GM19463 (cell line): Measurements from ENCODE around the gene MAPK13.
A peak's percentile ranks its signal among the peaks of the same experiment; 100 is the strongest.
"Not testable (repeated sequence)": the region's sequence is repeated elsewhere in the genome, so short reads cannot be mapped to it uniquely, and the experiment has no call there.

Experiments
- ATAC-seq: cut with Tn5 transposase; IDR thresholded peaks from one replicate; pipeline ENCODE4 v1.9.1; 2021; ENCODE audit warnings: mild to moderate bottlenecking, moderate library complexity; ENCODE audit not compliant: unreplicated experiment

The MAPK13 gene

DNA sequence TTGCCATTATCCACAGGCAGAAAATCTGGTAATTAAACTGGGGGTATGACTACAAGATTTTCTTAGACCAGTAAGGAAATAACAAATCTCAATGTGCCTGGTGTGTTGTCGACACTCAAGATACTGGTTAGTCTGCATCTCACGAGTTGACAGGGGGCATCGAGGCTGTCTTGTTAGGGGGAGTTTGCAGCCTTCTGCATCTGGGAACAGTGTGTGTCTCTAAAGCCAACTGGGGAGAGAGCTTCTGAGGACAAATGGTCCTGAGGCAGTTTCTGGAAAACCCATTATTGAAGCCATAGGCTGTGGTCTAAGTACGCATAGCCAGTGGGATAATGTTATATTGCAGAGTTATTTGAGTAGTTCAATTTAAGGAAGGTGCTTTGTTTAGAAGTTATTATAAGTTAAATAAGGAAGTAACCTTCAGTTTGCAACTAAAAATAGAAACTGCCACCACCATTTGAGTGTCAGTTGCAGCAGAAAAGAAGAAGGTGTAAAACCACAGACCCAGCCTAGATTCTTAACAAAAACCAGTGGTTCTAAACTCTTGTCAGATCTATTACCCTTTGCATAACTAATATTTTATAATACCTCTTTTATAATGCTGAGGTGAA, 15.4 kb upstream of the MAPK13 start:
- no peak for ATAC-seq

DNA sequence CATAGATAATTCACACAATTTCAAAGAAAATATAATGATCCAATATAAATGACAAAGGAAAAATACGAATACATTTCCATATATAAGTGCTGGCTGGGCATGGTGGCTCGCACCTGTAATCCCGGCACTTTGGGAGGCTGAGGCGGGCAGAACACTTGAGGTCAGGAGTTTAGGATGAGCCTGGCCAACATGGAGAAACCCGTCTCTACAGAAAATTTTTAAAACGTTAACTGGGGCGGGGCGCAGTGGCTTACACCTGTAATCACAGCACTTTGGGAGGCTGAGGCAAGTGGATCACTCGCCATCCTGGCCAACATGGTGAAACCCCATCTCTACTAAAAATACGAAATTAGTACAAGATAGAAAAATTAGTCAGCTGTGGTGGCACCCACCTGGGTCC, 14.9 kb upstream of the MAPK13 start:
- no peak for ATAC-seq

DNA sequence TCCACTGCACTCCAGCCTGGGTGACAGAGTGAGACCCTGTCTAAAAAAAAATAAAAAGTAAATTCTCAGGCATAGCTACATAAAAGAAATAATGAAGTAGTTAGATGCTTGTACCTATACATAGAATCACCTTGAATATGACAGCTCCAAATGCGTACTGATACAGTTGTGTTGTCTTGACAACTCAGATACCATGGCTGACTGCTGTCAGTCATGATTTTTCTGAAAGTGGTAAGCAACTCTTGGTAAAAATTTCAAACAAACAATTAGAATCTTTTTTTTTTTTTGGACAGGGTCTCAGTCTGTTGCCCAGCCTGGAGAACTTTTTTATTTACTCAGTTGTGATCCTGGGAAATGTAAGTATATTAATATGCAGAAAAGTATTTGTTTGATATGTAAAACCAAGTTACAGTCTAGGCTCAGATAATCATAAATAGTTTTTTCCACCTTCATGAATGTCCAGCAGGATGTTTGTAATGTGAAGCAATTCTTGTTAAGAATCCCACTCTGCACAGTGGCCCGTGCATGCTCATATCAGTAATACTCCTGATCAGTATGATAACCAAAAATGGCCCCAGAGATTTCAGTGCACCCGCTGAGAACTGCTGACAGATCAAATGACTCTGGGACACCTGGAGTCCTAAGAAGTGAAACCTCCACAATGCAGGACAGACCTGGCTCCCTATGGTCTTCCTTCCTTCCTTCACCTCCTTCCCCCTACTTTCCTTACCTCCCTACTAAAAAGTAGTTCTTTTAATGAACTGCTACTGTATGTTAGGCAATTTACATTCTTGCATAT, 14.0 kb upstream of the MAPK13 start:
- no peak for ATAC-seq

DNA sequence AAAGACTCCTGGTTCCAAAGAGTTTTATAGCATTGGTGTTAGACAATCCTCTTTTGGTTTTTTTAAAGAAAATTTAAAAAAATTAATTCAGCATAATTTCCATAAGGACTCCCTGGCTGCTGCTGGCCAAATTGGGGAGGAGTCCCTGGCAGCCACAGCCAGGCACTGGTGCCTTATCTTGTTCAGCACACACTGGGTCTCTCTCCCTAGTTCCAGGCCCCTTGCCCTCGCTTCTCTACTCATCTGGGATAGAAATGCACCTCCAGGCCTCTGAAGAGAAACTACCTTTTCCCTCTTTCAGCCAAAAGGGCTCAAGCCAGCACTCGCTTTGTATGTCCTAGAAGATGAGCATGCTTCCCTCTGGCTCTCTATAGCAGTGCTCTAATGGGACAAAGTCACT, 13.4 kb upstream of the MAPK13 start:
- ATAC-seq, result no peak

DNA sequence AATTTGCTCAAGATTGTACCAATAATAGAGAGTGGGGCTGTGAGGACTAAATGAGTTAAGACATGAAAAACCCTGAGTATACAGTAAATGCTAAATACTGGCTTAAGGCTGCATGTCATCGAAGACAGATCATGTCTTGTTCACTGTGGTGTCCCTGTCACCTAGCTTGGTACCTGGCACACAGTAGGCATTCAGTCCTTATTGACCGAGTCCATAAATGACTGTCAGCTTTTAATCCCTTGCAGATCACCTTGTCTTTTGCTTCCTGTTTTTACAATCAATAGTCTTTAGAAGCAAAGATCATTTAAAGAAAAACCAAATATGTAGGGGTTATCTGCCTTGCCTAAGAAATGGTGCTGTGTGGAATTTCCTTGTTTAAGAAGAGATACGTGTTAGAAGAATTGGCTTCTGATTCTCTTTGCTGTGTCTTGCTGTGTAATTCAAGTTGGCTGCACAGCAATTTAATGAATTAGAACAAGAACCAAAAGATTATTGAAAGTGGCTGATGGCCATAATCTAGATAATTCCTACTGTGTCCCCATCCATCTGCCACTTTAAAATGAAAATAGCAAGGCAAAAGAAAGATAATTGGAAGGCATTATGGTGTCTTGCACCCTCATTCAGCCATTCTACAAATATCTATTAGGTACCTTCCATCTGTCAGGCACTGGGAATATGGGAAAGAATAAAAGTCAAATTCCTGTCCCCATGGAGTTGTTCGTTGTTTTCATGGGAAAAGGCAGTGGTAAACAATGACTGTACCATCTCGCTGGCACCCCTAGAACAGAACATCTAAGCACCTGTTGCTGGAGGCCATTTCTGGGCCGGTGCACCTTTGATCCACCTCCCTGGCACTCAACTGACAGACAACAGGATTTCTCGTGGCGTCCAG, 12.4 kb upstream of the MAPK13 start:
- ATAC-seq, result no peak

DNA sequence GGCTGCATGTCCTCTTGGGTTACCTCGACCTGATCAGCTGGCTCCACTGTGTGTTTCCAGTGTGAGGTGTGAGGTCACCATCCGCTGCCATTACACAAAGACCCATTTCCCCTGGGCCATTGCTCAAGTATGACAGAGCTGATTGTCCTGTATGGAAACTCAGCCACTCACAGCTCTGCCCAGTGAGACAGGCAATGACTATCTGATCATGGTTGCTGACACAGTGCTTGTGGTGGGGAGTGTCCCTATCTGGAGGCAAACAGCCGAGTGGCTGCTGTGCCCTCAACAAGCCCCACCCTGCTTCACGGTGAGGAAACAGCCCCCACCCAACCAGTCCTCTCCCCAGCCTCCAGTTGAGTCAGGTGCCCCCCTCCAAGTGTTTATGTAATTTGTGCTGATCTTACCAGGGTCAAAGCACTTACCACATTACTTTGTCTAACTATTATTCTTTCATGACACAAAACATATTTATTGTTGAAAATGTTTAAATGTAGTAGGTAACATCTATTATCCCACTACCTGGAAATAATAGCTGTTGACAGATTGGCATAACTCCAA, 11.7 kb upstream of the MAPK13 start:
- ATAC-seq, result no peak

DNA sequence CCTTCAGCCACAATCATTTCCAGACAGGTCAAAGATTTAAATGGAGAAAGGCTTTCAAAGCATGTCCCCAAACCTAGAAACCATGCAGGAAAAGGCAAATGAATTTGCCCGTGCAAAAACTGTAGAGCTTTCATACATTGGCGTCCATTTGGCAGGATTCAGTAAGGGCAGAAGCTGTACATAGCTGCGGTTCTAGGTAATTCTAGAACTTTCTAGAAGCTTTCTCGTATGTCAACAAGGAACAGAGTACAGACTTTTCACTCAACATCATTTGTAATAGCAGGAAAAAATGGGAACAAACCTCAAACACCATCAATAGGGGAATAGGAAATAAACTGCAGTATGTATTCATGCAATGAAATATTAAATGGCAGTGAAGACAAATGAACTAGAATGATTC, 11.1 kb upstream of the MAPK13 start:
- no peak for ATAC-seq

DNA sequence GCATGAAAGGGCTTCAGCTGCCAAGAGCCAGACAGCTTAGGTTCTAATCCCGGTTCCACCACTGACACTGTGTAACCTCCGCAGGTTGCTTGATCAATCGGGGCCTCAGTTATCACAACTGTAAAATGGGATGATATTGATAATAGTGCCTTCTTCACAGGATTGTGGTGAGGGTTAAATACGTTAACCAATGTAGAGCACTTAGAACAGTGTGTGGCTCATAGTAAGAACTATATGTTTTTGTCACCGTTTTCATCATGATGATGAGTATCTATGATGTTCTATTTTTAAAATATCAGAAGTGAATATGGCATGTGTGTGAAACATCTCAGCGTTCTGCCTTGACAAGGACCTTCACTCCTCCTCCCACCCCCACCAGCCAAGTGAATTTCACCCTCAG, 10.3 kb upstream of the MAPK13 start:
- ATAC-seq, result no peak

DNA sequence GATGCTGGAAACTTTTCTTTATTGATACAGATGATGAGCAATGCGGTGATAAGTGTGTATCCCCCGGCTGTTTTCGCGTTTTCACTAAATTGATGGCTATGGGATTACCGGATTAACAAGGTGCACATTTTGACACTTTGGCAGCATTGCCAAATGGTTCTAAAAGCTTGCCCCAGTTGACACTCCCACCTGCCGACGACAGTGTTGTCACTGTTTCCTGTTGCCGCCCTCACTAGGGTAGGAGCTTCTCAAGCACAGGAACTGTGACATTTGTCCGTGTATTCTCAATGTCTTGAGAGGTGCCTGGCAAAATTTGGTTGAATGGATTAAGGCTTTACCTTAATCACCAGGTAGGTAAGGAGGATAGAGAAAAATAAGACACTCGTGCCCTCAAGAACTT, 9.8 kb upstream of the MAPK13 start:
- no peak for ATAC-seq

DNA sequence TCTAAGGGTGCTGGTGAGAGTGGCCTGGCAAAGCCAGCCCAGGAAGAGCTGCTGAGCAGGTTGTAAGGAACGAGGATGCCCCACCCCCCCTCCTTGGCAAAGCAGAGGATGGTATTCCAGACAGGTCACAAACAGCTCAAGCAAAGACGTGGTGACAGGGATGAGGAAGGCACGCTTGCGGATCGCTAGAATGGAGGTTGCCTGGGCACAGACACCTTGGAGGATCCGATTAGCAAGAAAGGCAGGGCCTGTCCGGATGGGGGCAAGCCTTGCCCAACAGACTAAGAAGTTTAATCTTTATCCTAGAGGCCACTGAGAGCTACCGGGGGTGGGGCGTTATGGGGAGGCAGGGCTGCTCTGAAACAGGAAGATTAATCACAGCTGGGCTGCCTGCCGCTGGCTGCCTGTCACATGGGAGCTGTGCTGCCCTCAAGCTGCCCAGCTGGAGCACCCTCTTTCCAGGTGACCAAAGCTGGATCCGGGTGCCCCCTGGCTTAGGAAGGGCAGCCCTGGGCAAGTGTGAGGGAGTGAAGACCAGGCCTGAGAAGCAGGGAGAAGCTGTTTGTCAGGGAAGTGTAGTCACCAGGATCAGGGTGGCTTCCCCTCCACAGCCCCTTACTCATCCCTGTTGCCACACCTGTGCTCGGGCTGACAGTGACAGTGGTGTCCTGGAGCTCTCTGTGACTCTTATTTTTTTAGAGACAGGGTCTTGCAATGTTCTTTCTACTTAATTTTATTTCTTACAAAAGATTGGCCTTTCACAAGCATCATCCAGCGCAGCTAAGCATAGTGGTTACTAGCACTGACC, 9.1 kb upstream of the MAPK13 start:
- no peak for ATAC-seq

DNA sequence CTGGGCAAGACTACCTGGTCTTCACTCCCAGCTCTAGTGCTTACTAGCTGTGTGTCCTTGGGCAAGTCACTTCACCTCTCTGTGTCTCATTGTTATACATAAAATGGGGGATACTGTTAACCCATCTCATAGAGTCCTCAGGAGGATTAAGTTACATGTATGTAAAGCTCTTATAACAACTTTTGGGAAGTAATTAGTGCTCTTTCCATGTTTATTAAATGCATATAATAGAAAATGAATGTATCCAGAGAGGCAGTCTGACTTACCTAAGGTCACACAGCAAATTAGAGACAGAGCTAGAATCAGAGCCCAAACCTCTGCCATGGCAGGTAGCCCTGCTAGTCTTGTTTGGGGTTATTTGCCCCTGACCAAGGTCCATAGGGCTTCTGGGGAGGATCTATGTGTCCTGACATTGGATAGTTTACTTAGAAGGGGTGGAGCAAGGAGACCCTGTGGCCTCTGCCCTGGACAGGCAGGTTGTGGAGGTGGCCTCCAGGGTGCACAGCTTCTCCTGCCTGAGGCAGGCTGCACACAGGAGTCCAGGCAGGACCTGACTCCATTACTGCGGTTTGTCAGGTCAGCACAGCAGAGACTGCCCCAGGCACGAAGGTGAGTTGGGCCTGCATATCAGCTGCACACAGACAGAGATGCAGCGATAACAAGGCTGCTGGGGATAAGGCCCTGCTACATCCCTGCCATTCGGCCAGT, 8.4 kb upstream of the MAPK13 start:
- no peak for ATAC-seq

DNA sequence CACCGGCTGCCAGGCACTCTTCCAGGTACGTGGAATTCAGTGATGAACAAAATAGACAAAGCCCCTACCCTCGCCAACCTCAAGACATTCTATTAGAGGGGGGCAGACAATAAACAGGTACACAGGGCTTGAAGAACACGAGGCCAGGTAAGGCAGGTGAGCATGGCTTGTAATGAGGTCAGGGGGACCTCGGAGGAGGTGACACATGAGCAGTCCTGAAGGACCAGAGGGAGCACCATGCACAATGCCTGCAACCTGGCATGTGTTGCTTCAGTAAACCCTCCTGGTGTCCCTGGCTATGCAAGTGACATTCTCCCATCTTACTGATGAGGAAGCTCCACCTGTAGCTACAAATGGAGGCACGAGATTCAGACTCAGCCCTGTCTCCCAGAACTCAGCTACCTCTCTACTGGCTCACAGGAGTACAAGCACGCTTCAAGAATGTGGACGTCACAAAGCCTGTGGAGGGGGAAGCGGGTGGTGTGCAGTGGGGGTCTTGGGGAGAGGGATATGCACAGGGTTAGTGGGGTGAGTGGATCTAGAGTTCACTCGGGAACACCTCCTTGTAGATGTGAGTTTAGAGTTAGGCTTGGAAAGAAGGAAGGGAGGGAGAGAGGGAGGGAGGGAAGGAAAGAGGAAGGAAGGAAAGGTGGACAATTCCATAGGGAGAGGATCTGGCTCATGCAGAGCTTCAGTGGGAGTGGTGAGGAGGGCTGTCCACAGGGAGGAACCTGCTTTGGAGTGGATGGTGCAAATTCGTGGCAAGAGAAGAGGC, 7.6 kb upstream of the MAPK13 start:
- no peak for ATAC-seq

DNA sequence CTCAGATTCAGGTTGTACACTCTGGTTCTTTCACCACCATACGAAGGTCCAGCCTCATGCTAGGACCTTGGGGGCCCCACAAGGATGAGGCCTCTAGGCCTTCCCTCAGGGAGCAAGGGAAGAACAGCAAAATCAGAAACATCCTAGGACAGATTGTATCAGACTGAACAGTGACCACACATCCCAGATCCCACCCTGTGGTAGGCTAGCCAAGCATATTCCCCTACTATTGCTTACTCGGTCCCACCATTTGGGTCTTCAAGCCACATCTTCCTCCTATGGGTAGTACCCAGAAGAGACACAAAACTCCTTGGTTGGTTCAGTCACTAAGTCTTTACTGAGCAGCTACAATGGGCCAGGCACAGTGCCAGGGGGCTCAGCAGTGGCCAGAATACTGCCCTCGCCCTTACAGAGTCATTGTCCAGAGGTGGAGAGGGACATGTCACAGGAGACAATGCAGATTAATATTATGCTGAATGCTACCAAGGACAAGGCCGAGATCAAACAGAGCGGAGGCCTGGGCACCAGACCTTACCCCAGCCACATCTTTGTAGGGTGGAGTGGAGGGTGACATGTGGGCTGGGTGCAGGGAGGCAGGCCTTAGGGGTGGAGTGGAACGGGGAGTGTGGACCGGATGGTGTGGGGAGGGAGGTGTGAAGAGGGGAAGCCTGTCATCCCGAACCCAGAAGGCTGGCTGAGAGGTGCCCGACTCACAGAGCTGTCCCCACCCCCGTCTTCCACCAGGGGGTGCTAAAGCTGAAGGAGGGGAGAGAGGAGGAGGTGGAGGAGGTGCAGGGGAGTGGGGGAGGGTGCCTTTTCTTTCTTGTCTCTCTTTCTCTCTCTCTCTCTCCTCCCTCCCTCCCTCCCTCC, 6.8 kb upstream of the MAPK13 start:
- peak; percentile 64 for ATAC-seq

DNA sequence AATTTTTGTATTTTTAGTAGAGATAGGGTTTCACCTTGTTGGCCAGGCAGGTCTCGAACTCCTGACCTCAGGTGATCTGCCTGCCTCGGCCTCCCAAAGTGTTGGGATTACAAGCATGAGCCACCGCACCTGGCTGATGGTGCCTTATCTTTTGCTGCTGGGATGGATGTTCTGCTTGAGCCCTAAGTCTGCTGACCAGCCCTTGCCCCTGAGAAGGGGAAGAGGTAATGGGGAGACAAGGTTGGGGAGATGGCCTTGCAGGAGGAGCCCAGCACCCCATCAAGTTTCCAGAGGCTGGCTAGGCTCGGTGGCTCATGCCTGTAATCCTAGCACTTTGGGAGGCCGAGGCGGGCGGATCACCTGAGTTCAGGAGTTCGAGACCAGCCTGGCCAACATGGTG, 6.0 kb upstream of the MAPK13 start:
- ATAC-seq, result not testable (repeated sequence)

DNA sequence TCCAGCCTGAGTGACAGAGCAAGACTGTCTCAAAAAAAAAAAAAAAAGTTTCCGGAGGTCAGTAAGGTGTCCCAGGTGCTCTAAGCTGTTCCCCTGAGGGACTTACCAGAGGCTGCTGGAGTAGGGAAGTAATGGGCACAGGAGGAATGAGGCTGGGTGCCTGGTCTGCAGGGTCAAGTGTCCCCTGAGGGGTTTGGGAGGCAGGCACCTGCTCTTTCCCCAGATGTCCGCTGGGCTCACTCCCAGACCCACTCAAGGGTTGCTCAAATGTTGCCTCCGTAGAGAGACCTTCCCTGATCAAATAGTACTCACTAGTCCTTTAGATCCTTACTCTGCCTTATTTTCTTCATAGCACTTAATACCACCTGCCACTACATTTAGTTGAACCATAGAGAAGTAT, 5.4 kb upstream of the MAPK13 start:
- no peak for ATAC-seq

DNA sequence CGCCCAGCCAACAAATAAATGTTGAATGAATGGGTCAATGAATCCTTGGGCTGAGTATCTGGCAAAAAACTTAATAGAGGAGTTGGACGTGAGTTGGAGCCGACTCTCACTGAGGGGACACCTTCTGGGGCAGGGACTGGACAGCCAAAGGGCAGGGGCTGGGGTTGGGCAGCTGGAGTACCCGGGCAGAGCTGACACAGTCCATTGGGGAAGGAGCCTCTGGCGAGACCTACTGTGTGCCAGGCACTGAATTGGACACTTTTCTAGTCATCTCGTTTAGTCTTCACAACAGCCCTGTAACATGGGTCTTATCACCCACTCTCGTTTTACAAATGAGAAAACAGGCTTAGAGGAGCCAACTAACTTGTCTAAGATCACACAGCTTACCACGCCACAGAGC, 4.7 kb upstream of the MAPK13 start:
- ATAC-seq, result no peak

DNA sequence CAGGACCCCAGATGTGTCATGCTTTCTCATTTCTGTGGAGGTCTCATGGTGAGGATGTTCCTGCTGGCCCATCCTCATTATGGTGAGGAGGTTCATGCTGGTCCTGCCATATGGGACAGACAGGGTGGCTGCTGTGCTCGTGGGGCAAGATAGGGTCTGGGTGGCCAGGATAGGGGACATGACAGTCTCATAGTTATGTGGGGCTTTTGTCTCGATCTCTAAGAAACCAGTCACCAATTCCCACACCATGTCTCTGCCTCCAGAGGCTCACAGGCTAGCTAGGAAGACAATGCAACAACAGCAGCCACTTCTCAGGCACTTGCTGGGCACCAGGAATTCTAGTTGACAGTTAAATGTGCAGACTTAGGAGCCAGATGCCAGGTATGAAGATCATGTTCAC, 4.2 kb upstream of the MAPK13 start:
- no peak for ATAC-seq
